ENCODE data around the gene AP3D1. TPM values are rescaled to one million over a fixed set of nuclear protein-coding genes. Genes with fewer than 3 reads are reported as not detected.

Gene AP3D1
- total RNA-seq, 2 donors from 2014 or later = 81.4 to 116 TPM

DNA sequence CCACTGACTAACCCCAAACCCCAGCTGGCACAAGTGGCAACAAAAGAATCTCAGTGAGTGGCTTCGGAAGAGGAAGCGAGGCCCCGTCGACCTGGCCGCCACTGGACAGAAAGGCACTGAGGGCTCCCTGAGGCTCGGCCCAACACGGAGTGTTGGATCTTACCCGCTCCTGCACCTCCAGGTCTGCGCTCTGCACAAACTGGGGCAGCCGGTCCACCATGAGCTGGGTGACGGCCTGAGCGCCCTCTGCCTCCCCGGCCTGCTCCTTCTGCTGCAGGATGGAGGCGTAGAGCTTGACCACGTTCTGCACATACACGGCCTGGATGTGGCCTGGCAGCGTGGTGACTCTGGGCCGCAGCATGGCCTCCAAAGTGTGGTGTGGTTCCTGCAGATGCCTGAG, 32.9 kb downstream of the AP3D1 start:
- no peak overlapping the region for H3K27ac ChIP-seq
- DNase-seq (ENCODE audit: low spot score) (no peak), ATAC-seq (ENCODE audit: insufficient number of reproducible peaks, low FRiP score, low read depth) (no peak)
- peaks cover 86% of the 10 kb centered on the region for H3K36me3 ChIP-seq
- peaks cover 0 to 4% of the 10 kb centered on the region in 2 donors for H3K4me1 ChIP-seq (ENCODE audit: control insufficient read depth in 1 of 2, low read depth in 2 of 2)
- no peak overlapping the region for H3K4me3 ChIP-seq
- H3K9me3 ChIP-seq = no peaks in the 10 kb centered on the region
- TF ChIP-seq, protein P1, sequence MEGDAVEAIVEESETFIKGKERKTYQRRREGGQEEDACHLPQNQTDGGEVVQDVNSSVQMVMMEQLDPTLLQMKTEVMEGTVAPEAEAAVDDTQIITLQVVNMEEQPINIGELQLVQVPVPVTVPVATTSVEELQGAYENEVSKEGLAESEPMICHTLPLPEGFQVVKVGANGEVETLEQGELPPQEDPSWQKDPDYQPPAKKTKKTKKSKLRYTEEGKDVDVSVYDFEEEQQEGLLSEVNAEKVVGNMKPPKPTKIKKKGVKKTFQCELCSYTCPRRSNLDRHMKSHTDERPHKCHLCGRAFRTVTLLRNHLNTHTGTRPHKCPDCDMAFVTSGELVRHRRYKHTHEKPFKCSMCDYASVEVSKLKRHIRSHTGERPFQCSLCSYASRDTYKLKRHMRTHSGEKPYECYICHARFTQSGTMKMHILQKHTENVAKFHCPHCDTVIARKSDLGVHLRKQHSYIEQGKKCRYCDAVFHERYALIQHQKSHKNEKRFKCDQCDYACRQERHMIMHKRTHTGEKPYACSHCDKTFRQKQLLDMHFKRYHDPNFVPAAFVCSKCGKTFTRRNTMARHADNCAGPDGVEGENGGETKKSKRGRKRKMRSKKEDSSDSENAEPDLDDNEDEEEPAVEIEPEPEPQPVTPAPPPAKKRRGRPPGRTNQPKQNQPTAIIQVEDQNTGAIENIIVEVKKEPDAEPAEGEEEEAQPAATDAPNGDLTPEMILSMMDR (IDR thresholded peaks at IDR 0.05) = no peak
- no peaks in the 10 kb centered on the region for H3K27me3 ChIP-seq (replicated peaks; ENCODE audit: insufficient read depth)

DNA sequence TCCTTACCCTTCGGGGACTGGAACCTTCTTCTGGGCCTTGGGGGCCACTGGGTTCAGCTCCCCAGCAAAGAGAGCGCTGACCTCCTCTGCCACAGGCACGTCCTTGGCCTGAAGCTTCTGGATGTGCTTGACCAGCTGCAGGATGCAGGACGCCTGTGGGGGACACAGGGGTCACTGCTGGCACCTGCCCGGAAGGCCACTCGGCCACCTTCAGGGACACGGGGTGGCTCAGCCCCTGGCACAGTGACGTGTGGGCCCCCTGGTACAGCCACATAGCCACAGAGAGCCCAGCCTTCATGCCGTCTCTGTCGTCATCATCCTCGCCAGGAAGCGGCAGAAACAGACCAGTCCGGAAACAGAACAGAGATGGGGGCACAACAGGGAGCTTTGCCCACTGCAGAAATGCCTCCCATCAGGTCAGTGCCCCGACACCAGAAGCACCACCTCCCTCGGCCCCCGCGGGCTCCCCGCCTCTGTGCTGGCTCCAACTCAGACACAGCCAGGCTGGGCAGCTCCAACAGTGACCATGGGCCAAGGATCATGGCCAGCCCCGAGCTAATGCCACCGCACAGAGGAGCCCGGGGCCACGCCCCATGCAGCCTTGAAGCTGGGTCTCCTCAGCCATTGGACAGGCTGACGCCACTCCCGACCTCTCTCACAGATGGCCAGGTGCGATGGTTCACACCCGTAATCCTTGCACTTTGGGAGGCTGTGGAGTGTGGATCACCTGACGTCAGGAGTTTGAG, 34.0 kb downstream of the AP3D1 start:
- ATAC-seq (ENCODE audit: insufficient number of reproducible peaks, low FRiP score, low read depth) = no peak

DNA sequence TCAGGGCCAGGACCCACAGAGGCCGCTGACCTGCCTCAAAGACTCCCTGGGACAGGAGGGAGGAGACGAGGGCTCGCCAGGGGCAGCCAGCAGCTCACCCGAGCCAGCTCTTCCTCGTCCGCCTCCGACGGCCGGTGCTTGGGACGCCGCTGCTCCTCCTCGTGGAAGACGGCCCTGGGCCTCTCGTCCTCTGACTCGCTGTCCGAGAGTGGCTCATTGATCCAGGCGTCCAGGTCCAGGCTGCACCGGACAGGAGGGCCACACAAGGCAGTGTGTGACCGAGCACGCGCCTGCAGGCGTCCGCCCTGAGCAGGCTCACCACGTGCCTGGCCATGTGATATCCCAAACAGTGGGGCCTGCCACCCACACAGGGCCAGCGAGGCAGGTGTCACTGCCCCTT, 34.9 kb downstream of the AP3D1 start:
- peaks cover 91% of the 10 kb centered on the region for H3K36me3 ChIP-seq
- DNase-seq (ENCODE audit: low spot score) (no peak), ATAC-seq (ENCODE audit: insufficient number of reproducible peaks, low FRiP score, low read depth) (no peak)
- TF ChIP-seq, protein P1 (IDR thresholded peaks at IDR 0.05) = no peak
- H3K9me3 ChIP-seq = no peaks in the 10 kb centered on the region
- peaks cover 0 to 4% of the 10 kb centered on the region in 2 donors for H3K4me1 ChIP-seq (ENCODE audit: control insufficient read depth in 1 of 2, low read depth in 2 of 2)
- no peak overlapping the region for H3K27ac ChIP-seq
- H3K27me3 ChIP-seq (replicated peaks; ENCODE audit: insufficient read depth) = no peaks in the 10 kb centered on the region
- no peak overlapping the region for H3K4me3 ChIP-seq

More for the DNA sequence above, 34.0 kb downstream of the AP3D1 start:
- Histone ChIP-seq H3K36me3 (peaks cover 87% of the 10 kb centered on the region), H3K27me3 (replicated peaks; ENCODE audit: insufficient read depth) (no peaks in the 10 kb centered on the region), H3K4me1 (ENCODE audit: control insufficient read depth in 1 of 2, low read depth in 2 of 2) (peaks cover 0 to 4% of the 10 kb centered on the region in 2 donors), H3K9me3 (no peaks in the 10 kb centered on the region), H3K27ac (no peak overlapping the region), H3K4me3 (no peak overlapping the region)
- TF ChIP-seq, protein P1 (IDR thresholded peaks at IDR 0.05) = no peak
- DNase-seq (ENCODE audit: low spot score) = no peak

DNA sequence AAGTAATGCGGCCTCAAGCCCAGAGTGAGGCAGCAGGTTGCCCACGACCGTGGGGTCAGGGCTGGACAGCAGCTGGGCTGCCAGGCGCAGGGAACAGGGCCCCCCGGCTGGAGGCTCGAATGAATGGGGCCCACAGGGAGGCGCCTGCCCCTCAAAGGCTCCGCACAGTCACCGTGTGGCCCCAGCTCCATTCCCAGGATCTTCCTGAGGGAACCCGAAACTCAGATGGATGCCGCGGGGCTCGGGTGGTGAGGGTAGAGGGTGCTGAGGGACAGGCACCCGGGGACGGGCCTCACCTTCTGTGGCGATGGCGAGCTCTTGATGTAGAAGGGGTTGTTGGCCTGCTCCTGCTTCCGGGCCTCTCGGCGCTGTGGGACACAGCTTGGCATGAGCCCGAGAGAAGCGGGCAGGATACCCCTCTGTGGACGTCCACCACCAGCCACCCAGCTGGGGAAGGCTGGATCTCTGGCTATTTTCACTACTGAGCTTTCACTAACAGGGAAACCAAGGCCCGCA, 35.4 kb downstream of the AP3D1 start:
- Histone ChIP-seq H3K9me3 (no peaks in the 10 kb centered on the region), H3K4me3 (no peak overlapping the region), H3K36me3 (peaks cover 92% of the 10 kb centered on the region), H3K27me3 (replicated peaks; ENCODE audit: insufficient read depth) (no peaks in the 10 kb centered on the region), H3K4me1 (ENCODE audit: control insufficient read depth in 1 of 2, low read depth in 2 of 2) (peaks cover 0 to 4% of the 10 kb centered on the region in 2 donors), H3K27ac (no peak overlapping the region)
- ATAC-seq (ENCODE audit: insufficient number of reproducible peaks, low FRiP score, low read depth) (no peak), DNase-seq (ENCODE audit: low spot score) (no peak)
- TF ChIP-seq, protein P1 (IDR thresholded peaks at IDR 0.05) = no peak

DNA sequence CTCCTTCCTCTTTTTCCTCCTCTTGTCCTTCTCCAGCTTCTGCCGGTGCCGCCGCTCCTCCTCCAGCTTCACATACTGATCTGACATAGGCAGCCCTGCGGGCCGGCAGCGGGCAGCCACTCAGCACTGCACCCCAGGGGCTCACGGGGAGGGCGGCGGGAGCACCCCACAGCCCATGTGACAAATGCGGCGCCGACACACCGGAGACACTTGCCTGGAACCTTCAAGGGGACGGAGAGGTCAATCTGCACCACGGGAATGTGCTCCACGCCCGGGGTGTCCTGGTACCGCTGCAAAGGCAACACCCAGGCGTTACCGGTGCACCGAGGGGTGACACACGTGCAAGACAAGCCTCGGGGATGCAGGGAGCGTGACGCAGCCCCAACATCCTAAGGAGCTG, 36.0 kb downstream of the AP3D1 start:
- DNase-seq (ENCODE audit: low spot score) = no peak
- H3K27me3 ChIP-seq (replicated peaks; ENCODE audit: insufficient read depth) = no peaks in the 10 kb centered on the region

More for the DNA sequence above, 36.0 kb downstream of the AP3D1 start:
- H3K36me3 ChIP-seq = peaks cover 92% of the 10 kb centered on the region
- no peaks in the 10 kb centered on the region for H3K9me3 ChIP-seq
- TF ChIP-seq, protein P1 (IDR thresholded peaks at IDR 0.05) = no peak
- peaks cover 0 to 4% of the 10 kb centered on the region in 2 donors for H3K4me1 ChIP-seq (ENCODE audit: control insufficient read depth in 1 of 2, low read depth in 2 of 2)
- no peak overlapping the region for H3K4me3 ChIP-seq
- no peak for ATAC-seq (ENCODE audit: insufficient number of reproducible peaks, low FRiP score, low read depth)
- H3K27ac ChIP-seq = no peak overlapping the region
